Activated CD4-positive, alpha-beta memory T cell treated with anti-CD3 and anti-CD28 coated beads for 36 hours (primary cell): ENCODE results near the gene DOCK10. TPM values are rescaled to one million over a fixed set of nuclear protein-coding genes. Genes with fewer than 3 reads are reported as not detected.

Source experiments
- CTCF ChIA-PET: fragments of 350-600 bp; sonication (Branson Sonifier 250); formaldehyde crosslinking; loops from one replicate; lab custom pipeline; 2021; ENCODE audit warnings: antibody characterized with exemption, inconsistent platforms; lab: Charles Lee
- POLR2A ChIA-PET: fragments of 350-600 bp; sonication (Branson Sonifier 250); formaldehyde crosslinking; loops from one replicate; lab custom pipeline; 2021; ENCODE audit warnings: antibody characterized with exemption; lab: Charles Lee
- DNase-seq: peaks from one replicate; pipeline ENCODE4 v3.0.0-alpha.2; 2020
- H3K27ac Mint-ChIP-seq: one replicate; pipeline ENCODE4 v1.8.0; 2021; ENCODE audit warnings: mixed read lengths
- H3K27me3 Mint-ChIP-seq: one replicate; pipeline ENCODE4 v1.8.0; 2021; ENCODE audit warnings: mixed read lengths
- H3K36me3 Mint-ChIP-seq: one replicate; pipeline ENCODE4 v1.8.0; 2021; ENCODE audit warnings: mixed read lengths
- H3K4me1 Mint-ChIP-seq: one replicate; pipeline ENCODE4 v1.8.0; 2021; ENCODE audit warnings: low read depth, mixed read lengths
- H3K4me3 Mint-ChIP-seq: one replicate; pipeline ENCODE4 v1.8.0; 2021; ENCODE audit warnings: mild to moderate bottlenecking, mixed read lengths
- H3K9me3 Mint-ChIP-seq: one replicate; pipeline ENCODE4 v1.8.0; 2021; ENCODE audit warnings: mixed read lengths
- intact Hi-C: fragments of 100-400 bp; cut with micrococcal nuclease; formaldehyde crosslinking; loops from one replicate; pipeline ENCODE4 v1.15.1; 2023
- total RNA-seq, 2 experiments: library from RNA; stranded (reverse); gene quantifications; one replicate each; pipeline ENCODE4 v1.2.3, GENCODE V29; 2021

Gene DOCK10
- total RNA-seq, result 100 to 1,000 TPM; 134 to 139 TPM

- Mint-ChIP-seq H3K36me3 (peaks cover 8% of the 10 kb centered on the region), H3K4me3 (peak within 1 kb of the TSS; percentile 88), H3K27ac (peak within 1 kb of the TSS; percentile 96), H3K4me1 (peaks cover 44% of the 10 kb centered on the region), H3K27me3 (no peaks in the 10 kb centered on the region), H3K9me3 (no peaks in the 10 kb centered on the region)
- CTCF ChIA-PET, result interaction anchor here (0.9 to 1.4 kb wide), 3 partner anchors 23 to 39 kb away, joined by 3 read pairs; no protein-coding TSS in a partner anchor
- intact Hi-C loops, result loop anchor here (1.0 to 10.0 kb wide), 7 partner anchors 15 to 1795 kb away; partner anchors contain the start of genes CUL3 and RHBDD1
- peak; percentile 67 for DNase-seq
- POLR2A ChIA-PET, result interaction anchor here (0.8 to 3.1 kb wide), 13 partner anchors 9 to 1794 kb away, joined by 3 to 15 read pairs (median 5); partner anchors contain the start of gene RHBDD1
These were observed at the start of gene DOCK10 for GRCh38 chr2:225041851-225042799. Gene DOCK10 (minus strand): TSS chr2:225042468. CDS start chr2:225042374, 94 bp downstream.

- no peak for DNase-seq
- Mint-ChIP-seq H3K27ac (no peak overlapping the region), H3K36me3 (no peaks in the 10 kb centered on the region), H3K4me1 (peaks cover 2% of the 10 kb centered on the region), H3K4me3 (no peak overlapping the region), H3K9me3 (no peaks in the 10 kb centered on the region), H3K27me3 (no peaks in the 10 kb centered on the region)
- intact Hi-C loops, result no loop called here
- CTCF ChIA-PET, result no interaction called here
- POLR2A ChIA-PET, result no interaction called here
These were observed 49.1 kb upstream of the DOCK10 start for GRCh38 chr2:225091336-225091735.

- Mint-ChIP-seq H3K36me3 (no peaks in the 10 kb centered on the region), H3K9me3 (no peaks in the 10 kb centered on the region), H3K4me3 (no peak overlapping the region), H3K4me1 (peaks cover 2% of the 10 kb centered on the region), H3K27me3 (no peaks in the 10 kb centered on the region), H3K27ac (no peak overlapping the region)
- POLR2A ChIA-PET, result no interaction called here
- CTCF ChIA-PET, result no interaction called here
- no peak for DNase-seq
- intact Hi-C loops, result no loop called here
These were observed 48.5 kb upstream of the DOCK10 start for GRCh38 chr2:225090746-225091145.

GRCh38 chr2:225086915-225087314 is 44.6 kb upstream of the DOCK10 start:
- ChIA-PET CTCF (interaction anchor here (1.0 kb wide), 1 partner anchor 16 kb away, joined by 4 read pairs; no protein-coding TSS in a partner anchor), POLR2A (no interaction called here)
- intact Hi-C loops, result no loop called here
- H3K4me3 Mint-ChIP-seq, result no peak overlapping the region
- H3K27me3 Mint-ChIP-seq, result no peaks in the 10 kb centered on the region
- peaks cover 2% of the 10 kb centered on the region for H3K4me1 Mint-ChIP-seq
- H3K9me3 Mint-ChIP-seq, result no peaks in the 10 kb centered on the region
- H3K27ac Mint-ChIP-seq, result no peak overlapping the region
- no peaks in the 10 kb centered on the region for H3K36me3 Mint-ChIP-seq
- no peak for DNase-seq

GRCh38 chr2:225086439-225086838 is 44.2 kb upstream of the DOCK10 start:
- Mint-ChIP-seq H3K36me3 (no peaks in the 10 kb centered on the region), H3K4me1 (peaks cover 2% of the 10 kb centered on the region), H3K4me3 (no peak overlapping the region), H3K27ac (no peak overlapping the region), H3K9me3 (no peaks in the 10 kb centered on the region), H3K27me3 (no peaks in the 10 kb centered on the region)
- CTCF ChIA-PET, result interaction anchor here (1.0 kb wide), 1 partner anchor 16 kb away, joined by 4 read pairs; no protein-coding TSS in a partner anchor
- POLR2A ChIA-PET, result no interaction called here
- no peak for DNase-seq
- intact Hi-C loops, result no loop called here

GRCh38 chr2:225083276-225083675 is 41.0 kb upstream of the DOCK10 start:
- Mint-ChIP-seq H3K4me3 (no peak overlapping the region), H3K9me3 (no peaks in the 10 kb centered on the region), H3K27me3 (no peaks in the 10 kb centered on the region), H3K36me3 (no peaks in the 10 kb centered on the region), H3K4me1 (peaks cover 2% of the 10 kb centered on the region), H3K27ac (no peak overlapping the region)
- DNase-seq, result no peak
- CTCF ChIA-PET, result no interaction called here
- POLR2A ChIA-PET, result no interaction called here
- intact Hi-C loops, result no loop called here

GRCh38 chr2:225076125-225076524 is 33.9 kb upstream of the DOCK10 start:
- intact Hi-C loops, result no loop called here
- H3K9me3 Mint-ChIP-seq, result no peaks in the 10 kb centered on the region
- POLR2A ChIA-PET, result no interaction called here
- CTCF ChIA-PET, result no interaction called here
- no peak overlapping the region for H3K27ac Mint-ChIP-seq
- no peak overlapping the region for H3K4me3 Mint-ChIP-seq
- no peak for DNase-seq
- H3K36me3 Mint-ChIP-seq, result no peaks in the 10 kb centered on the region
- no peaks in the 10 kb centered on the region for H3K27me3 Mint-ChIP-seq
- peaks cover 7% of the 10 kb centered on the region for H3K4me1 Mint-ChIP-seq

- H3K36me3 Mint-ChIP-seq, result no peaks in the 10 kb centered on the region
- DNase-seq, result no peak
- no peak overlapping the region for H3K4me3 Mint-ChIP-seq
- POLR2A ChIA-PET, result no interaction called here
- intact Hi-C loops, result no loop called here
- CTCF ChIA-PET, result no interaction called here
- H3K9me3 Mint-ChIP-seq, result no peaks in the 10 kb centered on the region
- peaks cover 7% of the 10 kb centered on the region for H3K4me1 Mint-ChIP-seq
- H3K27me3 Mint-ChIP-seq, result no peaks in the 10 kb centered on the region
- H3K27ac Mint-ChIP-seq, result no peak overlapping the region
These were observed 32.8 kb upstream of the DOCK10 start for GRCh38 chr2:225074919-225075681.

GRCh38 chr2:225074366-225074765 is 32.1 kb upstream of the DOCK10 start:
- Mint-ChIP-seq H3K27me3 (no peaks in the 10 kb centered on the region), H3K4me1 (peaks cover 7% of the 10 kb centered on the region), H3K27ac (no peak overlapping the region), H3K9me3 (no peaks in the 10 kb centered on the region), H3K36me3 (no peaks in the 10 kb centered on the region), H3K4me3 (no peak overlapping the region)
- no peak for DNase-seq
- POLR2A ChIA-PET, result no interaction called here
- intact Hi-C loops, result no loop called here
- CTCF ChIA-PET, result no interaction called here

- no peak for DNase-seq
- peaks cover 7% of the 10 kb centered on the region for H3K4me1 Mint-ChIP-seq
- intact Hi-C loops, result no loop called here
- H3K27ac Mint-ChIP-seq, result no peak overlapping the region
- CTCF ChIA-PET, result interaction anchor here (0.9 kb wide), 1 partner anchor 36 kb away, joined by 6 read pairs; no protein-coding TSS in a partner anchor
- POLR2A ChIA-PET, result no interaction called here
- H3K4me3 Mint-ChIP-seq, result no peak overlapping the region
- H3K27me3 Mint-ChIP-seq, result no peaks in the 10 kb centered on the region
- H3K9me3 Mint-ChIP-seq, result peaks cover 8% of the 10 kb centered on the region
- H3K36me3 Mint-ChIP-seq, result peaks cover 3% of the 10 kb centered on the region
These were observed 30.9 kb upstream of the DOCK10 start for GRCh38 chr2:225073198-225073597.

- DNase-seq, result no peak
- Mint-ChIP-seq H3K9me3 (peaks cover 15% of the 10 kb centered on the region), H3K36me3 (peaks cover 9% of the 10 kb centered on the region), H3K27ac (no peak overlapping the region), H3K4me1 (peaks cover 7% of the 10 kb centered on the region), H3K4me3 (no peak overlapping the region), H3K27me3 (no peaks in the 10 kb centered on the region)
- intact Hi-C loops, result no loop called here
- ChIA-PET CTCF (no interaction called here), POLR2A (interaction anchor here (0.5 kb wide), 1 partner anchor 53 kb away, joined by 3 read pairs; no protein-coding TSS in a partner anchor)
These were observed 30.2 kb upstream of the DOCK10 start for GRCh38 chr2:225072444-225072843.

GRCh38 chr2:225070811-225071210 is 28.5 kb upstream of the DOCK10 start:
- CTCF ChIA-PET, result interaction anchor here (1.2 kb wide), 1 partner anchor 16 kb away, joined by 4 read pairs; no protein-coding TSS in a partner anchor
- H3K27ac Mint-ChIP-seq, result no peak overlapping the region
- DNase-seq, result no peak
- no peaks in the 10 kb centered on the region for H3K27me3 Mint-ChIP-seq
- POLR2A ChIA-PET, result no interaction called here
- peaks cover 17% of the 10 kb centered on the region for H3K36me3 Mint-ChIP-seq
- H3K9me3 Mint-ChIP-seq, result peaks cover 30% of the 10 kb centered on the region
- peaks cover 17% of the 10 kb centered on the region for H3K4me1 Mint-ChIP-seq
- intact Hi-C loops, result no loop called here
- no peak overlapping the region for H3K4me3 Mint-ChIP-seq
